ENCODE data around the gene CNTNAP5. TPM values are rescaled to one million over a fixed set of nuclear protein-coding genes. Genes with fewer than 3 reads are reported as not detected.

Gene CNTNAP5
- total RNA-seq, 1 experiment from 2014 or later: not detected

GRCh38 chr2:124269348-124269747, 244.3 kb downstream of the CNTNAP5 start:
- no peaks in the 10 kb centered on the region for H3K4me1 ChIP-seq (ENCODE audit: control insufficient read depth, insufficient read depth, low read length)
- BruUV-seq (replicated peaks): no TSS peak
- intact Hi-C loops (cut with micrococcal nuclease; ENCODE audit: unreplicated experiment): no loop called here
- TF ChIP-seq TCF7L2 (IDR thresholded peaks at IDR 0.05; ENCODE audit: low read depth, low read length) (no peak), POLR2AphosphoS5 (IDR thresholded peaks at IDR 0.05; ENCODE audit: low read depth, low read length) (no peak), REST (IDR thresholded peaks at IDR 0.05; ENCODE audit: insufficient read depth in 1 of 2, low read depth in 2 of 2, low read length in 1 of 2) (no peak), SIN3A (IDR thresholded peaks at IDR 0.05; ENCODE audit: borderline replicate concordance, insufficient read depth, low read depth, low read length) (no peak), CTCF (IDR thresholded peaks at IDR 0.05) (no peak)
- H3K27ac ChIP-seq (ENCODE audit: low read length): no peak overlapping the region
- H3K4me3 ChIP-seq (ENCODE audit: low read depth in 2 of 2, low read length in 2 of 2): no peak overlapping the region
- no peaks in the 10 kb centered on the region for H3K36me3 ChIP-seq (ENCODE audit: control insufficient read depth, insufficient read depth, low read length)
- no peaks in the 10 kb centered on the region for H3K27me3 ChIP-seq (ENCODE audit: control insufficient read depth, insufficient read depth, low read length)
- H3K9me3 ChIP-seq (ENCODE audit: control insufficient read depth, insufficient read depth, low read depth, low read length): no peaks in the 10 kb centered on the region
- ChIA-PET POLR2A (no interaction called here), CTCF (no interaction called here)
- DNase-seq (ENCODE audit: low read depth, low spot score) (no peak), ATAC-seq (no peak)
- in situ Hi-C loops (cut with HindIII; ENCODE audit: low pct_unique_long_range_greater_than_20kb, low sequenced_read_pairs): no loop called here

GRCh38 chr2:124272261-124272841, 247.3 kb downstream of the CNTNAP5 start:
- TF ChIP-seq REST (IDR thresholded peaks at IDR 0.05; ENCODE audit: insufficient read depth in 1 of 2, low read depth in 2 of 2, low read length in 1 of 2) (no peak), CTCF (IDR thresholded peaks at IDR 0.05) (no peak), SIN3A (IDR thresholded peaks at IDR 0.05; ENCODE audit: borderline replicate concordance, insufficient read depth, low read depth, low read length) (no peak), POLR2AphosphoS5 (IDR thresholded peaks at IDR 0.05; ENCODE audit: low read depth, low read length) (no peak), TCF7L2 (IDR thresholded peaks at IDR 0.05; ENCODE audit: low read depth, low read length) (no peak)
- Histone ChIP-seq H3K27ac (ENCODE audit: low read length) (no peak overlapping the region), H3K9me3 (ENCODE audit: control insufficient read depth, insufficient read depth, low read depth, low read length) (no peaks in the 10 kb centered on the region), H3K36me3 (ENCODE audit: control insufficient read depth, insufficient read depth, low read length) (no peaks in the 10 kb centered on the region), H3K4me1 (ENCODE audit: control insufficient read depth, insufficient read depth, low read length) (no peaks in the 10 kb centered on the region), H3K4me3 (ENCODE audit: low read depth in 2 of 2, low read length in 2 of 2) (no peak overlapping the region), H3K27me3 (ENCODE audit: control insufficient read depth, insufficient read depth, low read length) (no peaks in the 10 kb centered on the region)
- POLR2A ChIA-PET: no interaction called here
- no TSS peak for BruUV-seq (replicated peaks)
- intact Hi-C loops (cut with micrococcal nuclease; ENCODE audit: unreplicated experiment): no loop called here
- no peak for ATAC-seq
- in situ Hi-C loops (cut with HindIII; ENCODE audit: low pct_unique_long_range_greater_than_20kb, low sequenced_read_pairs): no loop called here
- CTCF ChIA-PET: no interaction called here
- DNase-seq (ENCODE audit: low read depth, low spot score): no peak
